Panc1 (cell line): ENCODE measurements around the gene ABI1.

Source experiments
- TF ChIP-seq, protein P1 (sequence below): fragments of 450-650 bp; IDR thresholded peaks from 2 replicates; pipeline ENCODE4 v1.5.1; 2017; ENCODE audit warnings: mild to moderate bottlenecking
- TF ChIP-seq, protein P2 (sequence below), 2 experiments: IDR thresholded peaks; 2 replicates each; pipeline ENCODE4 v1.6.1; 2011 to 2012; ENCODE audit warnings: low read depth in 2 of 2, control low read depth in 1 of 2, low read length in 1 of 2, mild to moderate bottlenecking in 1 of 2, moderate library complexity in 1 of 2; ENCODE audit not compliant: insufficient read depth in 1 of 2

DNA sequence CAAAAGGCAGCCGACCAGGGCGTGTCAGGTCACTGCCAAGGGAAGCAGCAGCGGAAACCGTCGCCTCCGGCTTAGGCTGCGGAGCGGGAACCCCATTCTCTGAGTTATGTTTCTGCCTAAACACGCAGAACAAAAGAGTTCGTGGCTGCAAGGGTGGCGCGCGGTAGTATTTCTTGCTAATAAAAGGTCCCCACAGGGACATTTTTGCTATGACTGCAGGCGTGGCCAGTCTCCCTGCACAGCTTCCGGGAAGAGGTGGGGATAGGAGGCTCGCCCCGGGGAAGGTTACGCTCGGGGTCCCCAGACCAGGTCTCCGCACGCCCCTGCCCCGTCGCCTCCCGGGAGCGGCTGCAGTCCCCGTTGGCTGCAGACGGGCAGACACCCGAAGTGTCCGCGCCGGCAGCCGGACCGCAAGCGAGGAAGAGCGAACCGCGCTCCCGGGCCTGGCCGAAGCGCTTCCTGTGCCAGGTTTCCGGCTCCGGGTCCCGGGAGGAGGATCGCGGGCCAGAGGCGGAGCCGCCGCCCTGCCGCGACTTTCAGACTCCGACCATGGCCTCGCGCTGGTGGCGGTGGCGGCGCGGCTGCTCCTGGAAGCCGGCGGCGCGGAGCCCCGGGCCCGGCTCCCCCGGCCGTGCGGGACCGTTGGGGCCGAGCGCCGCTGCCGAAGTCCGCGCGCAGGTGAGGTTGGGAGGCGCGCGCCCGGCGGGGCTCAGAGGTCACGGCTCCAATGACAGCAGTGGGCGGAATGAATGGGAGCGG, 163.4 kb downstream of the ABI1 start, which contains the start of gene PDSS1:
- TF ChIP-seq, protein P1, sequence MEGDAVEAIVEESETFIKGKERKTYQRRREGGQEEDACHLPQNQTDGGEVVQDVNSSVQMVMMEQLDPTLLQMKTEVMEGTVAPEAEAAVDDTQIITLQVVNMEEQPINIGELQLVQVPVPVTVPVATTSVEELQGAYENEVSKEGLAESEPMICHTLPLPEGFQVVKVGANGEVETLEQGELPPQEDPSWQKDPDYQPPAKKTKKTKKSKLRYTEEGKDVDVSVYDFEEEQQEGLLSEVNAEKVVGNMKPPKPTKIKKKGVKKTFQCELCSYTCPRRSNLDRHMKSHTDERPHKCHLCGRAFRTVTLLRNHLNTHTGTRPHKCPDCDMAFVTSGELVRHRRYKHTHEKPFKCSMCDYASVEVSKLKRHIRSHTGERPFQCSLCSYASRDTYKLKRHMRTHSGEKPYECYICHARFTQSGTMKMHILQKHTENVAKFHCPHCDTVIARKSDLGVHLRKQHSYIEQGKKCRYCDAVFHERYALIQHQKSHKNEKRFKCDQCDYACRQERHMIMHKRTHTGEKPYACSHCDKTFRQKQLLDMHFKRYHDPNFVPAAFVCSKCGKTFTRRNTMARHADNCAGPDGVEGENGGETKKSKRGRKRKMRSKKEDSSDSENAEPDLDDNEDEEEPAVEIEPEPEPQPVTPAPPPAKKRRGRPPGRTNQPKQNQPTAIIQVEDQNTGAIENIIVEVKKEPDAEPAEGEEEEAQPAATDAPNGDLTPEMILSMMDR: no peak
- TF ChIP-seq, protein P2, sequence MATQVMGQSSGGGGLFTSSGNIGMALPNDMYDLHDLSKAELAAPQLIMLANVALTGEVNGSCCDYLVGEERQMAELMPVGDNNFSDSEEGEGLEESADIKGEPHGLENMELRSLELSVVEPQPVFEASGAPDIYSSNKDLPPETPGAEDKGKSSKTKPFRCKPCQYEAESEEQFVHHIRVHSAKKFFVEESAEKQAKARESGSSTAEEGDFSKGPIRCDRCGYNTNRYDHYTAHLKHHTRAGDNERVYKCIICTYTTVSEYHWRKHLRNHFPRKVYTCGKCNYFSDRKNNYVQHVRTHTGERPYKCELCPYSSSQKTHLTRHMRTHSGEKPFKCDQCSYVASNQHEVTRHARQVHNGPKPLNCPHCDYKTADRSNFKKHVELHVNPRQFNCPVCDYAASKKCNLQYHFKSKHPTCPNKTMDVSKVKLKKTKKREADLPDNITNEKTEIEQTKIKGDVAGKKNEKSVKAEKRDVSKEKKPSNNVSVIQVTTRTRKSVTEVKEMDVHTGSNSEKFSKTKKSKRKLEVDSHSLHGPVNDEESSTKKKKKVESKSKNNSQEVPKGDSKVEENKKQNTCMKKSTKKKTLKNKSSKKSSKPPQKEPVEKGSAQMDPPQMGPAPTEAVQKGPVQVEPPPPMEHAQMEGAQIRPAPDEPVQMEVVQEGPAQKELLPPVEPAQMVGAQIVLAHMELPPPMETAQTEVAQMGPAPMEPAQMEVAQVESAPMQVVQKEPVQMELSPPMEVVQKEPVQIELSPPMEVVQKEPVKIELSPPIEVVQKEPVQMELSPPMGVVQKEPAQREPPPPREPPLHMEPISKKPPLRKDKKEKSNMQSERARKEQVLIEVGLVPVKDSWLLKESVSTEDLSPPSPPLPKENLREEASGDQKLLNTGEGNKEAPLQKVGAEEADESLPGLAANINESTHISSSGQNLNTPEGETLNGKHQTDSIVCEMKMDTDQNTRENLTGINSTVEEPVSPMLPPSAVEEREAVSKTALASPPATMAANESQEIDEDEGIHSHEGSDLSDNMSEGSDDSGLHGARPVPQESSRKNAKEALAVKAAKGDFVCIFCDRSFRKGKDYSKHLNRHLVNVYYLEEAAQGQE (IDR thresholded peaks at IDR 0.05; ENCODE audit: insufficient read depth in 1 of 2, low read depth in 2 of 2, low read length in 1 of 2): no peak
